HepG2 (cell line): ENCODE data around the gene RAC3. TPM values are rescaled to one million over a fixed set of nuclear protein-coding genes. Genes with fewer than 3 reads are reported as not detected.

Source experiments
- ARNT2 ChIP-seq: sonication (generic); formaldehyde crosslinking; IDR thresholded peaks from 2 replicates; pipeline ENCODE4 v1.8.0; 2022; ENCODE audit warnings: mild to moderate bottlenecking, low read depth, missing genetic modification reagents, moderate library complexity
- BATF2 ChIP-seq: sonication (generic); formaldehyde crosslinking; IDR thresholded peaks from 2 replicates; pipeline ENCODE4 v1.8.0; 2022; ENCODE audit warnings: mild to moderate bottlenecking, missing genetic modification reagents, moderate library complexity
- BRCA1 ChIP-seq: sonication (generic); formaldehyde crosslinking; IDR thresholded peaks from 2 replicates; pipeline ENCODE4 v1.4.0; 2020; ENCODE audit warnings: missing genetic modification reagents
- CEBPZ ChIP-seq: IDR thresholded peaks from 2 replicates; pipeline ENCODE4 v1.6.1; 2012; ENCODE audit warnings: low read length, improper control_type of control experiment
- FLYWCH1 ChIP-seq: sonication (generic); formaldehyde crosslinking; IDR thresholded peaks from 2 replicates; pipeline ENCODE4 v1.8.1; 2023; ENCODE audit warnings: mild to moderate bottlenecking, missing genetic modification reagents
- HIVEP1 ChIP-seq: sonication (generic); formaldehyde crosslinking; IDR thresholded peaks from 2 replicates; pipeline ENCODE4 v1.4.0; 2020; ENCODE audit warnings: mild to moderate bottlenecking, missing genetic modification reagents
- HOXA7 ChIP-seq: sonication (generic); formaldehyde crosslinking; IDR thresholded peaks from 2 replicates; pipeline ENCODE4 v1.8.1; 2022; ENCODE audit warnings: mild to moderate bottlenecking, missing genetic modification reagents, moderate library complexity
- ISL2 ChIP-seq: sonication (generic); formaldehyde crosslinking; IDR thresholded peaks from 2 replicates; pipeline ENCODE4 v1.5.0; 2020; ENCODE audit warnings: missing genetic modification reagents
- NR2F6 ChIP-seq, 2 experiments: IDR thresholded peaks; 2 replicates each; pipeline ENCODE4 v1.6.1; 2016; ENCODE audit warnings: antibody characterized with exemption in 1 of 2, mild to moderate bottlenecking in 1 of 2
- PHB2 ChIP-seq: fragments of 450-650 bp; IDR thresholded peaks from 2 replicates; pipeline ENCODE4 v1.6.1; 2018; ENCODE audit not compliant: partially characterized antibody
- SOX13 ChIP-seq, 3 experiments: fragments of 450-650 bp in 1 of 3; sonication (generic) in 1 of 3; formaldehyde crosslinking in 1 of 3; IDR thresholded peaks in 2 of 3; conservative IDR thresholded peaks in 1 of 3; 2 replicates each; pipeline versions ENCODE4 v1.5.0 to v1.6.1; 2016 to 2020; ENCODE audit warnings: antibody characterized with exemption in 1 of 3, mild to moderate bottlenecking in 1 of 3, missing compliant biosample characterization in 1 of 3, missing genetic modification reagents in 1 of 3, moderate library complexity in 1 of 3
- SPEN ChIP-seq: sonication (generic); formaldehyde crosslinking; IDR thresholded peaks from 2 replicates; pipeline ENCODE4 v1.5.1; 2020; ENCODE audit warnings: low read depth, mild to moderate bottlenecking, missing genetic modification reagents
- U2AF1 ChIP-seq: fragments of 200-400 bp; formaldehyde crosslinking; optimal IDR thresholded peaks from 2 replicates; pipeline ENCODE3; 2017; ENCODE audit warnings: mild to moderate bottlenecking, low read depth, low read length
- ZFP82 ChIP-seq: sonication (generic); formaldehyde crosslinking; IDR thresholded peaks from 2 replicates; pipeline ENCODE4 v1.5.1; 2020; ENCODE audit warnings: mild to moderate bottlenecking, missing genetic modification reagents, borderline replicate concordance
- ZMYM3 ChIP-seq: sonication (generic); formaldehyde crosslinking; IDR thresholded peaks from 2 replicates; pipeline ENCODE4 v1.5.1; 2020; ENCODE audit warnings: mild to moderate bottlenecking, missing genetic modification reagents
- ZNF326 ChIP-seq: sonication (generic); formaldehyde crosslinking; IDR thresholded peaks from 2 replicates; pipeline ENCODE4 v1.4.0; 2020; ENCODE audit warnings: missing genetic modification reagents, borderline replicate concordance
- ZNF749 ChIP-seq: sonication (generic); formaldehyde crosslinking; IDR thresholded peaks from 2 replicates; pipeline ENCODE4 v1.8.0; 2022; ENCODE audit warnings: mild to moderate bottlenecking, missing genetic modification reagents, moderate library complexity, borderline replicate concordance
- ZNF761 ChIP-seq: sonication (generic); formaldehyde crosslinking; conservative IDR thresholded peaks from 2 replicates; pipeline ENCODE4 v1.4.0; 2020; ENCODE audit warnings: mild to moderate bottlenecking, missing genetic modification reagents
- ZNF782 ChIP-seq: sonication (generic); formaldehyde crosslinking; IDR thresholded peaks from 2 replicates; pipeline ENCODE4 v1.4.0; 2020; ENCODE audit warnings: missing genetic modification reagents, mild to moderate bottlenecking, borderline replicate concordance
- ZXDC ChIP-seq: sonication (generic); formaldehyde crosslinking; IDR thresholded peaks from 2 replicates; pipeline ENCODE4 v1.5.0; 2020; ENCODE audit warnings: mild to moderate bottlenecking, missing genetic modification reagents
- polyA plus RNA-seq, 8 experiments: library from polyadenylated mRNA; depleted of rRNA in 3 of 8; stranded (reverse) in 7 of 8; unstranded in 1 of 8; fragments of >200 nt; fragmentation: Illumina TruSeq in 4 of 8; extraction: Trizol in 4 of 8; gene quantifications; 2 replicates each; pipeline versions ENCODE4 v1.2.1 to v1.2.3, GENCODE V29; 2011 to 2016; ENCODE audit warnings: low read depth in 4 of 8, missing spikeins in 1 of 8, mixed read lengths in 1 of 8; ENCODE audit not compliant: insufficient read depth in 1 of 8
- total RNA-seq, 5 experiments: library from RNA; depleted of rRNA; stranded (reverse); fragments of >200 nt; fragmentation: Illumina TruSeq; extraction: Trizol; gene quantifications; 2 replicates each; pipeline ENCODE4 v1.2.3, GENCODE V29; 2016; ENCODE audit warnings: low read depth in 1 of 5
- TF ChIP-seq, protein P1 (sequence below): sonication (generic); formaldehyde crosslinking; IDR thresholded peaks from 2 replicates; pipeline ENCODE4 v1.4.0; 2020; ENCODE audit warnings: mild to moderate bottlenecking, missing genetic modification reagents

Gene RAC3
- total and polyA plus RNA-seq, 2 of the 13 experiments (the other 11 are each of a cell fraction or from before 2014, with no cell fraction given): 10.5 to 21.3 TPM

- TF ChIP-seq CEBPZ: no peak
- no peak for TF ChIP-seq NR2F6 (IDR thresholded peaks at IDR 0.05)
- TF ChIP-seq NR2F6 (CRISPR knock-in tag; IDR thresholded peaks at IDR 0.05): no peak
- no peak for TF ChIP-seq ZNF782 (CRISPR knock-in tag)
- no peak for TF ChIP-seq FLYWCH1 (CRISPR knock-in tag)
- TF ChIP-seq HOXA7: 0 out of 2 replicates have a peak, but pooled peaks have one; percentile 39
- TF ChIP-seq, protein P1, sequence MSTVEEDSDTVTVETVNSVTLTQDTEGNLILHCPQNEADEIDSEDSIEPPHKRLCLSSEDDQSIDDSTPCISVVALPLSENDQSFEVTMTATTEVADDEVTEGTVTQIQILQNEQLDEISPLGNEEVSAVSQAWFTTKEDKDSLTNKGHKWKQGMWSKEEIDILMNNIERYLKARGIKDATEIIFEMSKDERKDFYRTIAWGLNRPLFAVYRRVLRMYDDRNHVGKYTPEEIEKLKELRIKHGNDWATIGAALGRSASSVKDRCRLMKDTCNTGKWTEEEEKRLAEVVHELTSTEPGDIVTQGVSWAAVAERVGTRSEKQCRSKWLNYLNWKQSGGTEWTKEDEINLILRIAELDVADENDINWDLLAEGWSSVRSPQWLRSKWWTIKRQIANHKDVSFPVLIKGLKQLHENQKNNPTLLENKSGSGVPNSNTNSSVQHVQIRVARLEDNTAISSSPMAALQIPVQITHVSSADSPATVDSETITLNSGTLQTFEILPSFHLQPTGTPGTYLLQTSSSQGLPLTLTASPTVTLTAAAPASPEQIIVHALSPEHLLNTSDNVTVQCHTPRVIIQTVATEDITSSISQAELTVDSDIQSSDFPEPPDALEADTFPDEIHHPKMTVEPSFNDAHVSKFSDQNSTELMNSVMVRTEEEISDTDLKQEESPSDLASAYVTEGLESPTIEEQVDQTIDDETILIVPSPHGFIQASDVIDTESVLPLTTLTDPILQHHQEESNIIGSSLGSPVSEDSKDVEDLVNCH (CRISPR knock-in tag): no peak
- no peak for TF ChIP-seq BRCA1 (CRISPR knock-in tag)
- no peak for TF ChIP-seq ZFP82 (CRISPR knock-in tag)
- no peak for TF ChIP-seq PHB2
- TF ChIP-seq BATF2 (CRISPR knock-in tag): 0 out of 2 replicates have a peak, but pooled peaks have one; percentile 33
- no peak for TF ChIP-seq ZNF761 (CRISPR knock-in tag)
- TF ChIP-seq SOX13 (IDR thresholded peaks at IDR 0.05): no peak
- TF ChIP-seq SOX13 (CRISPR knock-in tag; conservative IDR thresholded peaks at IDR 0.05 in 1 of 2, IDR thresholded peaks at IDR 0.05 in 1 of 2): no peak
- TF ChIP-seq HIVEP1: no peak
- peak; percentile 29 for TF ChIP-seq U2AF1
- no peak for TF ChIP-seq ZMYM3 (CRISPR knock-in tag)
- no peak for TF ChIP-seq ZNF749 (CRISPR knock-in tag)
- no peak for TF ChIP-seq SPEN (CRISPR knock-in tag)
- no peak for TF ChIP-seq ISL2 (CRISPR knock-in tag)
- TF ChIP-seq ARNT2 (CRISPR knock-in tag): no peak
- TF ChIP-seq ZXDC (CRISPR knock-in tag): no peak
- peak; percentile 29 for TF ChIP-seq ZNF326
Observed at GRCh38 chr17:82005701-82006348, 25.7 kb upstream of the RAC3 start (continued).
